Fibroblast of lung (primary cell): Measurements from ENCODE around the gene NECTIN1. TPM values are rescaled to one million over a fixed set of nuclear protein-coding genes. Genes with fewer than 3 reads are reported as not detected.

Source experiments
- DNase-seq, 2 donors: peaks; one replicate each; pipeline versions ENCODE4 v3.0.0 to v3.0.0-alpha.2; 2010; ENCODE audit warnings: low read depth in 2 of 2
- H2AFZ ChIP-seq: 2 replicates; pipeline ENCODE4 v1.5.1; 2012; ENCODE audit warnings: low read length, control low read depth, inconsistent platforms
- H3K27ac ChIP-seq: 2 replicates; pipeline ENCODE4 v1.5.1; 2011; ENCODE audit warnings: low read length, control low read depth; ENCODE audit not compliant: insufficient read depth
- H3K27me3 ChIP-seq: 2 replicates; pipeline ENCODE4 v1.5.1; 2011; ENCODE audit warnings: mild to moderate bottlenecking, low read length; ENCODE audit not compliant: control insufficient read depth, insufficient read depth
- H3K36me3 ChIP-seq: 2 replicates; pipeline ENCODE4 v1.5.1; 2011; ENCODE audit warnings: low read length; ENCODE audit not compliant: control insufficient read depth, insufficient read depth
- H3K4me1 ChIP-seq: 2 replicates; pipeline ENCODE4 v1.5.1; 2011; ENCODE audit warnings: low read length; ENCODE audit not compliant: control insufficient read depth, insufficient read depth; ENCODE audit errors: extremely low read depth
- H3K4me2 ChIP-seq: 2 replicates; pipeline ENCODE4 v1.5.1; 2011; ENCODE audit warnings: low read length, control low read depth; ENCODE audit not compliant: insufficient read depth; ENCODE audit errors: extremely low read depth
- H3K4me3 ChIP-seq, 4 experiments: fragments of 200-600 bp in 1 of 4; sonication (generic) in 1 of 4; replicated peaks in 1 of 4; 2 replicates each; pipeline ENCODE4 v1.5.1; 2011 to 2016; ENCODE audit warnings: low read length in 4 of 4, low read depth in 3 of 4, mild to moderate bottlenecking in 3 of 4, control low read depth in 2 of 4, inconsistent platforms in 1 of 4, mixed read lengths in 1 of 4; ENCODE audit not compliant: insufficient read depth in 1 of 4; ENCODE audit errors: control extremely low read depth in 1 of 4
- H3K79me2 ChIP-seq: 2 replicates; pipeline ENCODE4 v1.5.1; 2012; ENCODE audit warnings: mild to moderate bottlenecking, low read length, inconsistent platforms; ENCODE audit not compliant: control insufficient read depth, insufficient read depth
- H3K9ac ChIP-seq: 2 replicates; pipeline ENCODE4 v1.5.1; 2011; ENCODE audit warnings: mild to moderate bottlenecking, low read length, control low read depth; ENCODE audit not compliant: insufficient read depth
- H3K9me3 ChIP-seq: 2 replicates; pipeline ENCODE4 v1.5.1; 2012; ENCODE audit warnings: low read depth, low read length; ENCODE audit not compliant: control insufficient read depth, insufficient read depth
- H4K20me1 ChIP-seq: 2 replicates; pipeline ENCODE4 v1.5.1; 2011; ENCODE audit warnings: low read length; ENCODE audit not compliant: control insufficient read depth, insufficient read depth; ENCODE audit errors: extremely low read depth
- EZH2 ChIP-seq: IDR thresholded peaks from 2 replicates; pipeline ENCODE4 v1.5.1; 2012; ENCODE audit warnings: low read length, control low read depth, mild to moderate bottlenecking; ENCODE audit errors: missing control alignments
- polyA plus RNA-seq, 2 donors: library from polyadenylated mRNA; depleted of rRNA in 1 of 2; stranded (reverse) in 1 of 2; unstranded in 1 of 2; fragments of >200 nt; gene quantifications; 2 replicates each; pipeline ENCODE4 v1.2.1, GENCODE V29; 2011 to 2012; ENCODE audit warnings: missing spikeins in 1 of 2
- total RNA-seq: library from RNA; depleted of rRNA; stranded (reverse); fragments of >200 nt; gene quantifications from 2 replicates; pipeline ENCODE4 v1.2.1, GENCODE V29; 2014
- TF ChIP-seq, protein P1 (sequence below), 2 donors: IDR thresholded peaks in 1 of 2; conservative IDR thresholded peaks in 1 of 2; 1 replicate in 1 of 2; 2 replicates in 1 of 2; pipeline ENCODE4 v1.5.1; 2011 to 2012; ENCODE audit warnings: low read length in 2 of 2, control low read depth in 1 of 2, inconsistent platforms in 1 of 2, low read depth in 1 of 2, mild to moderate bottlenecking in 1 of 2

NECTIN1 gene
- total and polyA plus RNA-seq, 2 donors (not counting 1 experiment from before 2014, with no cell fraction given): 2.0 to 2.8 TPM

DNA sequence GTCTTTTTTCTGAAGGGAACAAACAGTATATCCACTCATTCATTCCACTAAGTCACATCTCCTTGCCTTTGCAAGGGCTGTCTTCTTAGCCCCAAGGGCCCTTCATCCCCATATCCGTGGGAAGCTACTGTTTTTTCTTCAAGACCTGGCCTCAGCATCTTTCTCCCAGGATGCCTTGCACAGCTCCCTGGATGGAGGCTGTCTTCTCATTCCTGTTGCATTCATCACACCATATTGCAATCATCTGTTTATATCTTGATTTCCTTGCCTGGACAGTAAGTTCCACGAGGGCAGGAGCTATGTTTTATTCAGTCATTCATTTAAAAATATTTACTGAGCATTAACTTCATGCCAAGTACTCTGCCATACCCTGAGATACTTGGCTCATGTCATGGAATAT is 29.3 kb upstream of the NECTIN1 start:
- no peaks in the 10 kb centered on the region for H4K20me1 ChIP-seq
- no peak overlapping the region for H3K27ac ChIP-seq
- no peak overlapping the region for H3K9ac ChIP-seq
- H3K79me2 ChIP-seq: no peaks in the 10 kb centered on the region
- peaks cover 2% of the 10 kb centered on the region for H3K4me1 ChIP-seq
- peaks cover 9% of the 10 kb centered on the region for H3K27me3 ChIP-seq
- no peaks in the 10 kb centered on the region for H3K9me3 ChIP-seq
- no peak overlapping the region for H3K4me2 ChIP-seq
- TF ChIP-seq, protein P1, sequence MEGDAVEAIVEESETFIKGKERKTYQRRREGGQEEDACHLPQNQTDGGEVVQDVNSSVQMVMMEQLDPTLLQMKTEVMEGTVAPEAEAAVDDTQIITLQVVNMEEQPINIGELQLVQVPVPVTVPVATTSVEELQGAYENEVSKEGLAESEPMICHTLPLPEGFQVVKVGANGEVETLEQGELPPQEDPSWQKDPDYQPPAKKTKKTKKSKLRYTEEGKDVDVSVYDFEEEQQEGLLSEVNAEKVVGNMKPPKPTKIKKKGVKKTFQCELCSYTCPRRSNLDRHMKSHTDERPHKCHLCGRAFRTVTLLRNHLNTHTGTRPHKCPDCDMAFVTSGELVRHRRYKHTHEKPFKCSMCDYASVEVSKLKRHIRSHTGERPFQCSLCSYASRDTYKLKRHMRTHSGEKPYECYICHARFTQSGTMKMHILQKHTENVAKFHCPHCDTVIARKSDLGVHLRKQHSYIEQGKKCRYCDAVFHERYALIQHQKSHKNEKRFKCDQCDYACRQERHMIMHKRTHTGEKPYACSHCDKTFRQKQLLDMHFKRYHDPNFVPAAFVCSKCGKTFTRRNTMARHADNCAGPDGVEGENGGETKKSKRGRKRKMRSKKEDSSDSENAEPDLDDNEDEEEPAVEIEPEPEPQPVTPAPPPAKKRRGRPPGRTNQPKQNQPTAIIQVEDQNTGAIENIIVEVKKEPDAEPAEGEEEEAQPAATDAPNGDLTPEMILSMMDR (conservative IDR thresholded peaks at IDR 0.05 in 1 of 2, IDR thresholded peaks at IDR 0.05 in 1 of 2; ENCODE audit: low read depth in 1 of 2, low read length in 2 of 2): no peak
- TF ChIP-seq EZH2: no peak
- no peaks in the 10 kb centered on the region for H3K36me3 ChIP-seq
- peak; percentile 41 to 77 for DNase-seq
- no peak overlapping the region for H3K4me3 ChIP-seq
- no peak overlapping the region for H2AFZ ChIP-seq

GRCh38 chr11:119757378-119757777 is 28.4 kb upstream of the NECTIN1 start:
- Histone ChIP-seq H3K4me3 (no peak overlapping the region), H4K20me1 (no peaks in the 10 kb centered on the region), H3K79me2 (no peaks in the 10 kb centered on the region), H3K27me3 (peaks cover 6% of the 10 kb centered on the region), H3K9ac (no peak overlapping the region), H3K36me3 (no peaks in the 10 kb centered on the region), H2AFZ (no peak overlapping the region), H3K27ac (no peak overlapping the region), H3K4me2 (no peak overlapping the region), H3K4me1 (peaks cover 2% of the 10 kb centered on the region), H3K9me3 (no peaks in the 10 kb centered on the region)
- TF ChIP-seq, protein P1 (conservative IDR thresholded peaks at IDR 0.05 in 1 of 2, IDR thresholded peaks at IDR 0.05 in 1 of 2; ENCODE audit: low read depth in 1 of 2, low read length in 2 of 2): no peak
- no peak for TF ChIP-seq EZH2
- no peak for DNase-seq

DNA sequence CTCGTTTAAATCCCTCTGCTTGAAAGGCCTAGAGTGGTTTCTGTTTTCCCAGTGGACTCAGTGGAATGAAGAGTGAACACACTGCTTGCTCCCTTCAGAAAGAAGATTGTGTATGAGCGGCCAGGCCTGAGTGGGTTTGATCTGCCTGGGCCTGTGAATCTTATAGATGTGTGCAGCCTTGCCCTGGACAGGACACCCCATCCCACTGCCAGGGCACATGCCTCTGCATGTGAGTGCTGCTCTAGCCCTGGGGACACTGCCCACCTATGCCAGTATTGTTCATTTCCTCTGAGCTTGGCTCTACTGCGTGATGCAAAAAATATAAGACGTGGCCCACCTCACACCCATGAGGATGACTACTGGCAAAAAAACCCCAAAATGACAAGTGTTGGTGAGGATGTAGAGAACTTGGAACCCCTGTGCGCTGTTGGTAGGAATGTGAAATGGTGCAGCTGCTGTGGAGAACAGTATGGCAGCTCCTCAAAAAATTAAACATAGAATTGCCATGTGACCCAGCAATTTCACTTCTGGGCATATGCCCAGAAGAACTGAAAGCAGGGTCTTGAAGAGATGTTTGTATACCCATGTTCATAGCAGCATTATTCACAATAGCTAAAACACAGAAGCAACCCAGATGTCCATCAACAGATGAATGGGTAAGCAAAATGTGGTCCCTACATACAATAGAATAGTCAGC is 27.3 kb upstream of the NECTIN1 start:
- H3K27me3 ChIP-seq: peaks cover 6% of the 10 kb centered on the region
- H3K36me3 ChIP-seq: no peaks in the 10 kb centered on the region
- no peaks in the 10 kb centered on the region for H4K20me1 ChIP-seq
- no peaks in the 10 kb centered on the region for H3K9me3 ChIP-seq
- peaks cover 2% of the 10 kb centered on the region for H3K4me1 ChIP-seq
- H3K79me2 ChIP-seq: no peaks in the 10 kb centered on the region
- no peak overlapping the region for H2AFZ ChIP-seq
- no peak overlapping the region for H3K4me2 ChIP-seq
- H3K27ac ChIP-seq: no peak overlapping the region
- no peak overlapping the region for H3K4me3 ChIP-seq
- peak in 1 of 2 donors; percentile 8 for DNase-seq
- TF ChIP-seq, protein P1 (conservative IDR thresholded peaks at IDR 0.05 in 1 of 2, IDR thresholded peaks at IDR 0.05 in 1 of 2; ENCODE audit: low read depth in 1 of 2, low read length in 2 of 2): no peak
- no peak for TF ChIP-seq EZH2
- no peak overlapping the region for H3K9ac ChIP-seq
